ENCODE data around the gene ZNF132.
A peak's percentile ranks its signal among the peaks of the same experiment; 100 is the strongest.
"Not testable (repeated sequence)": the region's sequence is repeated elsewhere in the genome, so short reads cannot be mapped to it uniquely, and the experiment has no call there.

Gene ZNF132

GRCh38 chr19:58451358-58452101 is 11.6 kb upstream of the ZNF132 start, which contains the start of gene ZNF324B:
TSS of gene ZNF324B (plus strand) at chr19:58451622. CDS start at chr19:58453702, 2,080 bp downstream.
- DNase-seq (ENCODE audit: insufficient read length, low spot score) = peak; percentile 98
- no peak for FAIRE-seq
- peak; percentile 83 for TF ChIP-seq POLR2A (IDR thresholded peaks at IDR 0.05; ENCODE audit: low read depth, low read length)

GRCh38 chr19:58450856-58451357 is 11.0 kb upstream of the ZNF132 start:
- DNase-seq (ENCODE audit: insufficient read length, low spot score) (peak; percentile 40), FAIRE-seq (no peak)
- TF ChIP-seq POLR2A (IDR thresholded peaks at IDR 0.05; ENCODE audit: low read depth, low read length) = no peak

- FAIRE-seq = not testable (repeated sequence)
These were observed 10.0 kb upstream of the ZNF132 start for GRCh38 chr19:58449980-58450379.

DNA sequence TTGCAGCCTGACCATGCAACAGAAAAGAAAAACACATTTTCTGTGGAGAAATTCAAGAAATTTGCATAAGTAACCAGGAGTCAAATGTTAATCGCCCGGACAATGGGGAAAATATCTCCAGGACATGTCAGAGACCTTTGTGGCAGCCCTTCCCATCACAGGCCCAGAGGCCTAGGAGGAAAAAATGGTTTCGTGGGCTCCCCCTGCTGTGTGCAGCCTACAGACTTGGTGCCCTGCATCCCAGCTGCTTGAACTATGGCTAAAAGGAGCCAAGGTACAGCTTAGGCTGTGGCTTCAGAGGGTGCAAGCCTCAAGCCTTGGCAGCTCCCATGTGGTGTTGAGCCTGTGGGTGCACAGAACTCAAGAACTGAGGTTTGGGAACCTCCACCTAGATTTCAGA is 8.9 kb upstream of the ZNF132 start:
- FAIRE-seq; DNase-seq (ENCODE audit: insufficient read length, low spot score): not testable (repeated sequence)

More at GRCh38 chr19:58449980-58450379, 10.0 kb upstream of the ZNF132 start:
- DNase-seq (ENCODE audit: insufficient read length, low spot score) = not testable (repeated sequence)

- FAIRE-seq; DNase-seq (ENCODE audit: insufficient read length, low spot score): not testable (repeated sequence)
These were observed 3.0 kb upstream of the ZNF132 start for GRCh38 chr19:58442986-58443385.

GRCh38 chr19:58440556-58440955 is 603 bp upstream of the ZNF132 start:
- DNase-seq (ENCODE audit: insufficient read length, low spot score) (no peak), FAIRE-seq (no peak)
- no peak for TF ChIP-seq POLR2A (IDR thresholded peaks at IDR 0.05; ENCODE audit: low read depth, low read length)

DNA sequence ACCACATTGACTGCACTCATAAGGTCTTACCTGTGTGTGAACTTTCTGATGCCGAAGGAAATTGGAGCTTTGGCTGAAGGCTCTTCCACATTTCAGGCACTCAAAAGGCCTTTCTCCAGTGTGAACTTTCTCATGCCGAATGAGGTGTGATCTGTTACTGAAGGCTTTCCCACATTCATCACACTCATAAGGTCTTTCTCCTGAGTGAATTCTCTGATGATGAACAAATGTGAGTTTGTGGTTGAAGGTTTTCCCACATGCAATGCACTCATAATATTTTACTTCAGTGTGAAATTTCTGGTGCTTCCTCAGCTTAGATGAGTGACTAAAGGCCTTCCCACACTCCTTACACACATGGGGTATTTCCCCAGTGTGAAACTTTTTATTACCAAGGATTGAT is 5.7 kb downstream of the ZNF132 start:
- TF ChIP-seq POLR2A (IDR thresholded peaks at IDR 0.05; ENCODE audit: low read depth, low read length) = no peak

DNA sequence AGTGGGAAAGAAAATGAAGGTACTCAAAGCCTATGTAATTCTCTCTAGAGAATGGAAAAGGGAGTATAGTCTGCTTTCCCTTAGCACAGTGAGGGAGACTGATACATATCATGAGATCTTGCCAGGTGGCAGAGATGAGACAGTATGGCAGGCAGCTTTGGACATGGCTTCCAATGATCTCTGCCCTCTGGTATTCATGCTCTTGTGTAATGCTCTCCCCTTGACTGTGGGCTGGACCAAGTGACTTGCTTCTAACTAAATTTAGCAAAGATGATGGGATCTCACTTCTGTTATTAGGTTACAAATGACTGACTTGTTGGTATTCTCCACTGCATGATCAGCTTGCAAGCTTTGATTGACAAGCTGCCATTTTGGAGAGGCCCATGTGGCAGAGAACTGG is 10.2 kb downstream of the ZNF132 start:
- DNase-seq (ENCODE audit: insufficient read length, low spot score) = no peak
- TF ChIP-seq POLR2A (IDR thresholded peaks at IDR 0.05; ENCODE audit: low read depth, low read length) = no peak
- FAIRE-seq = no peak

More for the DNA sequence above, 5.7 kb downstream of the ZNF132 start:
- FAIRE-seq = no peak
- DNase-seq (ENCODE audit: insufficient read length, low spot score) = no peak

DNA sequence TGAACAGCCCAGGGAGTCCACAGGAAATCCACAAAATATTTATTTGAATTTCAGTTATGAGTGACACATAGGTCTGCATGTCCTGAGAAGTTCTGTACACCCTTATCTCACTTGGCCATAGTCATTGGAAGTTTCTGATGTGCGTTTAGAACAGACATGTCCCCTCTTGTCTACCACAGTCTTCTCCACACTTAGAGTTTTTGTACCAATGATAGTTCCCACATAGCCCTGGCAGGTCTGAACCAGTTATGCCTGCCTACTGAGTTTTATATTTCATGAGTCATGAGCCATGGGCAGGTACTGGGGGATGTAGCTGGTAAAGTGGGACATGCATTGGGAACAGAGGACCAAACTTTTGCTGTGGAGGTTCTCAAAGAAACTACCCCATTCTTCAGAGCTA is 11.3 kb downstream of the ZNF132 start:
- no peak for FAIRE-seq
- TF ChIP-seq POLR2A (IDR thresholded peaks at IDR 0.05; ENCODE audit: low read depth, low read length) = no peak
- DNase-seq (ENCODE audit: insufficient read length, low spot score) = no peak

DNA sequence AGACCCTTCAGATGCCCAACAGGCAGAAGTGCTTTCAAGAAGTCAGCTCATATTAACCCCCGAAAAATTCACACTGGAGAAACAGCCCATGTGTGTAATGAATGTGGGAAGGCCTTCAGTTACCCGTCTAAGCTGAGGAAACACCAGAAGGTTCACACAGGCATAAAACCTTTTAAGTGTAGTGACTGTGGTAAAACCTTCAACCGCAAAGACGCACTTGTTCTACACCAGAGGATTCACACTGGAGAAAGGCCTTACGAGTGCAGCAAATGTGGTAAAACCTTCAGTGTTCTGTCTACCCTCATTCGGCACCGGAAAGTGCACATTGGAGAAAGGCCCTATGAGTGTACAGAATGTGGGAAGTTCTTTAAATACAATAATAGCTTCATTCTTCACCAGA is 22.9 kb downstream of the ZNF132 start:
- TF ChIP-seq POLR2A (IDR thresholded peaks at IDR 0.05; ENCODE audit: low read depth, low read length) = no peak
- FAIRE-seq (no peak), DNase-seq (ENCODE audit: insufficient read length, low spot score) (no peak)

DNA sequence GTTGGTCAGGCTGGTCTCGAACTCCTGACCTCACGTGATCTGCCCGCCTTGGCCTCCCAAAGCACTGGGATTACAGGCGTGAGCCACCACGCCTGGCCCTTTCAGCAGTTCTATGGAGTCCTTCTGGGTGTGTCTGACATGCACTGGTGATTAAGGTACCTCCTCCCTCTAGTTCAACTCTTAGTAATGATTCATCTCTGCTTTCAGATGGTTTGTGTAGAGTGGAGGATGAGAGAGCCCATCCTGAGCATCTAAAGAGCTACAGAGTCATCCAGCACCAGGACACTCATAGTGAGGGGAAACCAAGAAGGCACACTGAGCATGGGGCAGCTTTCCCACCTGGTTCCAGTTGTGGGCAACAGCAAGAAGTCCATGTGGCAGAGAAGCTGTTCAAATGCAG is 23.3 kb downstream of the ZNF132 start:
- FAIRE-seq (no peak), DNase-seq (ENCODE audit: insufficient read length, low spot score) (no peak)
- no peak for TF ChIP-seq POLR2A (IDR thresholded peaks at IDR 0.05; ENCODE audit: low read depth, low read length)

- peak; percentile 37; the same call in 1 of the 2 replicates for TF ChIP-seq POLR2A (IDR thresholded peaks at IDR 0.05; ENCODE audit: low read depth, low read length)
- DNase-seq (ENCODE audit: insufficient read length, low spot score) (no peak), FAIRE-seq (no peak)
These were observed 30.8 kb downstream of the ZNF132 start for GRCh38 chr19:58409010-58409790.

DNA sequence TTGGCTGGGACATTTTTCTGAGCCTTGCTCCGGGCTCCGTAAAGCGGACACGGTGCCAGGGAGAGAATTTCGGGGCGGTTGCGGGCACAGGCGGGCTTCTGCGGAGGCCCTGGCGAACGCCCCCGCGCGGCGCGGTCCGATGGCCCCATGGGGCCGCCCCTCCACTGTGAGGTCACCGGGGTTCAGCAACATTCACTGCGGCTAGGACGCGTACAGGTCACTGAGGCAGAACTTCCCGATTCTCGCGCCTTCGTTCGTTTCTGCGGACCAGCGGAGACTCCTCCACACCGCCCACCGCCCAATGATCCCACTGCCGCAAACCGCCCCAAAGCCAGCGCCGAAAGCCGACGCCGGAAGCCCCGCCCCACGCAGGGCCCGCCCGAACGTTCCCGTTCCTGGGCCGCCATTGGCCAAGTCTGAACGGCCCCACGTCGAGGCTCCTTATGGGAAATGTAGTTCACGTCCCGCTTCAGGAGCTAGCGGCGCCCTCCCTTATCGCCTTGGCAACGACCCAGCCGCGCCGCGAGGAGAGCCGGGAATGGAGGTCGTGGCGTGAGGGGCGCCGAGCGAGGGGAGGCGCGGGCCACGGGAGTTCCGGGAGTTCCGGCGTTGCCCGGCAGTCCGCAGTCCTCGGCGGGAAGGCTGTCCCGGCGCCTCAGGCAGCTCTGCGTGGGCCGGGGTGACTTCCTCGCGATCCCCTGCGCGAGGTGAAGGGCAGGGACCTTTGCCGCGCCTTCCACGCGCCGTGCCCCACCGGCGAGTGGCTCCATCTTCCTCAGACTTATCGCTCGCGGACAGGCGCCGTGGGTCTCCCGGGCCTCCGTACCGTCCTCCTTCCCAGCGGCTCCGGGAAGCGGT is 31.6 kb downstream of the ZNF132 start, which contains the start of gene ZNF584:
TSS of gene ZNF584 (plus strand) at position 498 of the 858 bp plus-strand sequence. CDS start 499 bp downstream, outside the sequence.
- FAIRE-seq (no peak), DNase-seq (ENCODE audit: insufficient read length, low spot score) (peak; percentile 95)
- peak; percentile 98 for TF ChIP-seq POLR2A (IDR thresholded peaks at IDR 0.05; ENCODE audit: low read depth, low read length)
